Activated T-cell treated with anti-CD3 and anti-CD28 coated beads for 48 hours (primary cell): ENCODE data around the gene FAM222B.
"Not testable (repeated sequence)": the region's sequence is repeated elsewhere in the genome, so short reads cannot be mapped to it uniquely, and the experiment has no call there.

Experiments
- DNase-seq: peaks from one replicate; pipeline ENCODE4 v3.0.0-alpha.2; 2020; ENCODE audit warnings: low read depth

FAM222B gene

DNA sequence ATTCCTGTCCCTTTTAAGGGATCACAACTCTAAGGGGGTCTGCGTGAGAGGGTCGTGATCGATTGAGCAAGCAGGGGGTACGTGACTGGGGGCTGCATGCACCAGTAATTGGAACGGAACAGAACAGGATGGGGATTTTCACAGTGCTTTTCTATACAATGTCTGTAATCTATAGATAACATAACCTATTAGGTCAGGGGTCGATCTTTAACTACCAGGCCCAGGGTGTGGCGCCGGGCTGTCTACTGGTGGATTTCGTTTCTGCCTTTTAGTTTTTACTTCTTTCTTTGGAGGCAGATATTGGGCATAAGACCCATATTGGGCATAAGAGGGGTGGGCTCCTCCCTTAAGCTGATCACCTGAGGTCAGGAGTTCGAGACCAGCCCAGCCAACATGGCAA, 6.0 kb downstream of the FAM222B start:
- DNase-seq, result not testable (repeated sequence)

DNA sequence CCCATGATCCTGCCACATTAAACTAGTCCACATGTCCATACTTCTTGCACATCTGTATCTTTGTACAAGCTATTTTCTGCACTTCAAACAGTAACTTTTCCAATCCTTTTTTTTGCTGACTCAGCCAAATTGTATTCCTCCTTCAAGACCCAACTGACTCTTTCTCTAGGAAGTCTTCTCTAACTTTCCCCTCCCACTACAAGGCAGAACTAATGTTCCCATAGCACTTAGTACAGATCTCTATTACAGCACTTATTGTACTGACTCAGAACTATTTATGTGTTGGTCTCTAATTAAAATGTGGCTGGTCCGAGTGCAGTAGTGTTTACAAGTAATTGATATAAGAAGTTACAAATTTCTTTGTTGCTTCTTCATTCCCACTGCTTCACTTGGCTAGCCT, 8.2 kb downstream of the FAM222B start:
- no peak for DNase-seq

DNA sequence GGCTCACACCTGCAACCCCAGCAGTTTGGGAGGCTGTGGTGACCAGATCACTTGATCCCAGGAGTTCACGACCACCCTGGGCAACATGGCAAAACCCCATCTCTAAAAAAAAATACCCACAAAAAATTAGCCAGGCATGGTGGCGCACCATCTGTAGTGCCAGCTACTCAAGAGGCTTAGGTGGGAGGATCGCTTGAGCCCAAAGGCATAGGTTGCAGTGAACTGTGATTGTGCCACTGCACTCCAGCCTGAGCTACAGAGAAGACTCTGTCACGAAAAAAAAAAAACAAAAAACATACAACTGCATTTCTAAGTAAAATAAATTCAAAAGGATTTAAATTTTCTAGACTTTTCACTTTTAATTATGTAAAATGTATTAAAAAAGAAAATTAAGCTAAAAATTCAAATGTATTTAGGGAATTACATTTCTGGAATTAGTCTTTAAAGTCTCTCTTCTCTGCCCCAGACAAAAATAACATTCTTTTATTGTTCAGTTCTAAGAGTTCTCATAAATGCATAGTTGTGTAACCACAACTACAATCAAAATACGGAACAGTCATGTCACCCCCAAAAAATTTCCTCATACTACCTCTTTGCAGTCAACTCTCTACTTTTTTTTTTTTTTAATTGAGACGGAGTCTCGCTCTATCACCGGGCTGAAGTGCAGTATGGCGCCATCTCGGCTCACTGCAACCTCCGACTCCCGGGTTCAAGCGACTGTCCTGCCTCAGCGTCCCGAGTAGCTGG, 14.1 kb downstream of the FAM222B start:
- no peak for DNase-seq

DNA sequence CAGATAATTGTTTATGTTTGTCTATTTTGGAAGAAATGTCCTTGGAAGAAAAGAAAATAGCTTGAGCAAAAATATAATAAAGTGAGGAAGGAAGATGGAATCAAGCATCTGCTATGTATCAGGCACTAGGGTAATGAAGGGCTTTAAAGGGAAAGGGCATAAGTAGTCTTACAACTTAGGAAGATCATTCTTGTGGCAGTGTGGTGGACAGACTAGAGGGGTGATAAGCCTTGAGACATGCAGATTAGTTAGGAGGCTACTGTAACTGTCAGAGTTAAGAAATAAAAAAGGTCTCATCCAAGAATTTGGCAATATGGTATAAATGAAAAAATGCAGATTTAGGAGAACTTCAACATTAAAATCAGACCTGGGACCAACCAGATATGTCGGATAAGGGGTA, 14.9 kb downstream of the FAM222B start:
- no peak for DNase-seq

DNA sequence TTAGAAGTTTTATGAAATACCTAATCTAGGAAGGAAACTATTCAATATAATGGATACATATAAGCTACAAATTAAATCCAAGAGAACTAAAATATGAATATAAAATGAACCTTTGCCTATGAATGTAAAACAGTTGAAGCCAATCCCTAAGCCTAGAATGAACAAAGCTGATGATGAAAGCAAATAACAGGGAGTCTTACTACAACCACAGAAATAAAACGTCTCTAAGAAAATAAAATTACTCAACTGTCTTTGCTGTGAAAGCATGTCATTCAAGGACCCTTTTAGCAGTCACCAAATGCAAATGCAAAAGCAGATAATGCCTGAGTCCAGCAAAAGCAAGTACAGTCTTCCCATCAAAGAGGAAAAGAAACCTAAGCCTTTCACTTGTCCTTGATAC, 23.0 kb downstream of the FAM222B start:
- no peak for DNase-seq

DNA sequence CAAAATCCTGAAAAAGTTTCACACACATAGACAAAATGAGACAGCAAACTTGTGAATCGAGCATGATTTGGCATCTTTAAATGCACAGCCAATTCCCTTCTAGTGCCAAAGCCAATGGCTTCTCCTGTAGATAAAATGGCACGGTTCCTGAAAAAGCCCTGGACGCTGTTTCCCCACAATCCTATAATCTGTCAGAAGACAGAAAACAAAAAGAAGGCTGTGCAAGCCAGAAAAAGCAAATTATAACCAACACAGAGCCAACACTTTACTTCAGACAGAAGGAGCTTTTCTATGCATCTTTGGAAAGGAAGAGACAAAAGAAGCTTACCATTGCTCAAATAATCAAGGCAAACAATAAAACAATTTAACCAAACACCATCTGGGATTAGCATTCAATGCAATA, 23.8 kb downstream of the FAM222B start:
- no peak for DNase-seq

DNA sequence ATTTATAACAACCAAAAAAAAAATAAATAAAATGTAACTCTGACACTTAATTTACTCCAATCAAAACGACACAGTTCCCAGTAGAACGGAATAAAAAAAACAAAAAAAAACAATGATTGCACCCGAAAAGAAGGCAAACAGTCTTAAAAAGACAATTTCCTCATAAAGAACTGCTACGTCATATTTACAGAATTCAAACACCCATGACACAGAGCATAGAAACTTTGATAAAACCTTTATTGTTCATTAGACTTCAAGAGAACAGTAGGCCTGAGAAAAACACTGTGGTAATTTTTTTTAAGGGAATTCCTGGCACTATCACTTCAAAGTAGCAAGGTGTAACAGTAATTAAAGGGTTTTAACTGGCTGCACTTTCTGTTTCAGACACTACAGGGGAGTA, 26.1 kb downstream of the FAM222B start:
- DNase-seq, result no peak

DNA sequence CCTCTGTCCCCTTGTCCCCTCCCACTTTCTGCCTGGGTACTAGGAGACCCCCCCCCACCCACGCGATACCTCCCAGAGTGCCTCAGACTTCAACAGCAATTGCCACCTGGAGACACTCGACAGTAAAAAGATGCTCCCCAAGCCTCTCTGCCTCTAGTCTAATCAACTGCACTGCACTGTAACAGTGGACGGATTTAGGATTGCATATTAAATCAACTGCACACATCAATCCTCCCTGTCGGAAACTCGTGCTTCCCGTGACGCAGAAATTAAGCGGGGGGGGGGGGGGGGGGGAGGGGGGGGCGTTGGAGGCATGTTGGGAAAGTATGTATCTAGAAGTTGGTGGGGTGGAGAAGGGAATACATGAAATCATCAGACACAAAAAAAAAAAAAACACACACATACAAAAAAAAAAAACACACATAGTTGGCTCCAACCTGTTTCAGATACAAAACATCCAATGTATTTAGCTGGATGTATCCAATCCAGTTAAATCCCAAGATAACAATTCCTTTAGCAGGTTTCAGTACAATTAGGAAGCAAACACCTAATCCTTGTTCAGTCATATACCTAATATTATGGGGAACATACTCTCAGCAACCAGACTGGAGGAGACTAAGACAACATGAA, 29.7 kb downstream of the FAM222B start:
- DNase-seq, result no peak

DNA sequence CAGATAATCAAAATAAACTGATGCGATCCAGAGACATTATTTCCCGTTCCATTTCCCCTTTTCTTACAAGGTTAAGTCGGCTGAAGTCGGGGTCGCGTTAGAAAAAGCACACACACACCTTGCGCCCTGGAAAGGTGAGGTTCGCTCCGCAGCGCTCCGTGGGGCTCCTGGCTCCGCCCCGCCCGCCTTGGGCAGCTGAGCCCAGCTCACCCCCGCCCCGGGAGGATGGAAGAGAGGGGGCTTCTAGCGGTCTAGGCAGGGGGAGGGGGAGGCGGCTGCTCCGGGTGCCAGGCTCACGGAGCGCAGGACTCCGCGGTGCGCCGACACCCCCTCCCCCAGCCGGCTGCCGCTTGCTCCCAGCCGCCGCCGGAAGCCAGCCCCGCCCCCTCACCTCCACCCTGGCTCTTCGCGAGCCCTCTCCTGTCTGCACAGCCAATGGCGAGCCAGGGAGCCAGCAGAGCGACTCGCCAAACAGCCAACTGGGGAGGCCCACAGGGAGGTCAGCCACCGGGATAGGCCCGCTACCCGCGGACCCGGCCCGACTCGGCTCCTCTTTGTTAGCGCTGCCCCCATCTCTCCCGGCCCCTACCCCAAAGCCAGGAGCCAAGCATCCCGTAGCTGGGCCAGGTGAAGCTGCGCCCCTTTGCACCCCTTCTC, 30.4 kb downstream of the FAM222B start:
- peak; percentile 97 for DNase-seq

DNA sequence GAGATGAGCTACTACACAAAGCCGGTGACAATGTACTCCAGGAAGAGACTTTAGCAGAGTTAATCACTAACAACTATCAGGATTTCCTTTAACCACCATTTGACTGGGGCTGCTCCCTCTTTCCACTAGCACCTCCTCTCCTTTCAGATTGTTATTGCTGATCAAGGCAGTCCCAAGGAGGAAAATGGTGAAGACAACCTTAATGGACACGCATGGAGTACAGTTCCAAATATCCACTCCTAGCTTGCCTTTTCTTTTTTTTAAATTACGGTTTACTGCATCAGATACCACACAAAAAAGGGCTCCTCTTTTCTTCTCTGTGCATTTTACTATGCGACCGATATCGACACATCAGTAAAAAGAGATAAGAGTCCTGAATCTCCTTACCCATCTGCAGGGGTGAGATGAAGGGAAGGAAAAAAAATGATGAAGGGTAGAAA, 30.9 kb downstream of the FAM222B start:
- DNase-seq, result no peak

DNA sequence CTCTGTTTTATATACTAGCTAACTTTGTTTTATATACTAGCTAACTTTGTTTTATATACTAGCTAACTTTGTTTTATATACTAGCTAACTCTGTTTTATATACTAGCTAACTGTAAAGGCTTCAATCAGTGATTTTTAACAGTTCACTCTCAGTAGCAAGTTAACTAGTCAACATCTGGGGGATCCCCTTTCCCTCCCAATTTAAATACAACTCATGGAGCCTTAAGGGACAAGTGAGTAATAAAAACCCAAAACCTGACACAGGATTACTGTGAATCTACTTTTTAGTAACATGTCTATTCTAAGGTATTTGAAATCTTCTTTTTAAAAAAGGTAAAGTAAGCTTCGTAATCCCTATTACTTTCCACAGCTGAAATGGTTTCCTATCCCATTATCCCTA, 32.2 kb downstream of the FAM222B start:
- no peak for DNase-seq

DNA sequence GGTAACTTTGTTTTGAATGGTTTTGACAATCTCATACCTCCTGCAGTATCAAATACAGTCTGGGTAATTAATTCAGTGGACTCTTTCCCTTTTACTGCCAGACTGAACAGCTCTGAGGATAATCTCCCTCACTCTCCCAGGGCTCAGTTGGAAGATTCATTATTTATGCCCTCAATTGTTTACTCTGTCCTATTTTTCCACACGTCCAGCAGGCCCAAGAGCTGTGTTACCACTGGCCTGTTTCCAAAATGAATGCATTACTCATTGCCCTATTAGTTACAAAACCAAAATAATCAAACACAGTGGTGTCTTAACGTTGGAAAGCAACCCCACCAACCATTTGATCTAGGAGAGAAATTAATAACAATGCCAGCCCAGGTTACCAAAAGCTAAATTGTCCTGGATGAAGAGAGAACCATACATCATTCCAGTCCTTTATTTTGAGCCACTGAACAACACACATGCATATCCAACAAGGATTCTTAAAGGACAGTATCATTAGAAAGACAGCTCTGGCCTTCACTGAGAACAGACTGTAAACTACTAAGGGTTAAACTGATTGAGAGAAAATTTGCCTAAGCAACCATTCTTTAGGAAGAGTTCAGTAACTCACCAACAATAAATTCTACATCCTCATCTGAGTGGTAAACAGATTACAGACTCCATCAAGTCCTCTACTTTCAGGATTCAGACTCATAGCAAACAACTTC, 34.5 kb downstream of the FAM222B start:
- no peak for DNase-seq

DNA sequence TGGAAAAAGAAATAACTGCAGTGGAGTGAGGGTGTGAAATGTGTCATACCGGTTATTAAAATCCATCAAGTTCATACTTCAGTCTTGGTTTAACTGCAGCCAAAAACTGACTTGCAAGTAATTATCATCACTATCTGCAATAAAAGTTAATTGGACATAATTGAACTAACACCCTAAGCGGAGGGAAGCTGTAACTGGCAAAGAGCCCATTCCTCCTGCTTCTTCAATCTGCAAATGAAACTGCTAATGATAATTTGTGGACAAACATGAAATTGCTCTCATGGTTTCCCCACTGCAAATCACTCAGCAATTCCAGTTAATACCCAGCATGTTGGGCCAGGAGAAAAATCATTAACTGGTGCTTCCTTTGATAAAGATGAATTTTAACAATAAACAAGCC, 46.5 kb downstream of the FAM222B start:
- no peak for DNase-seq

DNA sequence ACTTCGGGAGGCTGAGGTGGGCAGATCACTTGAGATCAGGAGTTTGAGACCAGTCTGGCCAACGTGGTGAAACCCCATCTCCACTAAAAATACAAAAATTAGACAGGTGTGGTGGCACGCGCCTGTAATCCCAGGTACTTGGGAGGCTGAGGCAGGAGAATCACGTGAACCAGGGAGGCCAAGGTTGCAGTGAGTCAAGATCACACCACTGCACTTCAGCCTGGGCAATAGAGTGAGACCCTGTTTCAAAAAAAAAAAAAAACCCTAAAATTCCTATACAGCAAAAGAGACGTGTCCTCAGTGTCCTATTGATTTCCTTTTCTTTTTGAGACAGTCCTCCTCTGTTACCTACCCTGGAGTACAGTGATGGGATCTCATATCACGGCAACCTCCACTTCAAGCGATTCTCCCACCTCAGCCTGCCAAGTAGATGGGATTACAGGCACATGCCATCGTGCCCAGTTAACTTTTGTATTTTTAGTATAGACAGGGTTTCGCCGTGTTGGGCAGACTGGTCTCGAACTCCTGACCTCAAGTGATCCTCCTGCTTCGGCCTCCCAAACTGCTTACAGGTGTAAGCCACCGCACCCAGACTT, 47.6 kb downstream of the FAM222B start:
- not testable (repeated sequence) for DNase-seq

DNA sequence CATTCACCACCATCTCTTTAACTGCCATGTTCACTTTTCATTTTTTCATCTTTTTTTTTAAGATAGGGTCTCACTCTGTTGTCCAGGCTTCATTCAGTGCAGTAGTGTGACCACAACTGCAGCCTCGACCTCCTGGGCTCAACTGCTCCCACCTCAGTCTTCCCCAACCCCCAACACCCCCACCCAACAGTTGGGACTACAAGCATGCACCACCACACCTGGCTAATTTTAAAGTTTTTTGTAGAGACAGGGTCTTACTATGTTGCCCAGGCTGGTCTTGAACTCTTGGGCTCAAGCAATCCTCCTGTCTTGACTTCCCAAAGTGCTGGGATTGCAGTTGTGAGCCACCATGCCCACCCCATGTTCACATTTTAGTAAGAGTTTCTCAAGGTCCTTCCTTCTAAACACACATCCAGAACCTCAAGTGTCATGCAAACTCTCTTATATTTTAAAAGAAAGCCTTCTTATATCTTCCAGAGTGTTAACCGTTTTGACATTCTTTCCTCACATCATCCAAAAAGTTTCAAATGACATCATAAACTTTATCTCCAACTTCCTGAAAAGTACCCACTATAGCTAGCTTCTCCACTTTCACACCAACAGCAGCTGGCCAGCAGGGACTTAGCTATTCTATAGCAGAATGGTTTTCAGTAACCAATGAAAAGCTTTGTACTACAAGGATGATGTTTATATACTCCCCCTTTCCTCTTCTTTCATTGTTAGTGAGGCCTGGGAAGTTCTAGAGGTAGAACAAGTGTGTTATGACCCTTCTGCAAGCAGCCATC, 49.5 kb downstream of the FAM222B start:
- DNase-seq, result no peak

DNA sequence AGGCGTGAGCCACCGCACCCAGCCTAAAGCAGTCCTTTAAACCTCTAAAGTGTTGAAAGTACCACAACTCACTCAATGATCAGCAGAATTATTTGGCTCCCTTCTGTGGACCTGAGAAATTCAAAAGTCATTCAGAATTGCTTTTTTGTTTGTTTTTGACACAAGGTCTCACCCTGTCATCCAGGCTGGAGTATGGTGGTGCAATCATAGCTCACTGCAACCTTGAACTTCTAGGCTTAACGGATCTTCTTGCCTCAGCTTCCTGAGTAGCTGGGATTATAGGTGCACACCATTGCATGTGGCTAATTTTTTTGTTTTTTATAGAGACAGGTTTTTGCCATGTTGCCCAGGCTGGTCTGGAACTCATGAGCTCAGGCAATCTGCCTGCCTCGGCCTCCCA, 54.5 kb downstream of the FAM222B start:
- no peak for DNase-seq

DNA sequence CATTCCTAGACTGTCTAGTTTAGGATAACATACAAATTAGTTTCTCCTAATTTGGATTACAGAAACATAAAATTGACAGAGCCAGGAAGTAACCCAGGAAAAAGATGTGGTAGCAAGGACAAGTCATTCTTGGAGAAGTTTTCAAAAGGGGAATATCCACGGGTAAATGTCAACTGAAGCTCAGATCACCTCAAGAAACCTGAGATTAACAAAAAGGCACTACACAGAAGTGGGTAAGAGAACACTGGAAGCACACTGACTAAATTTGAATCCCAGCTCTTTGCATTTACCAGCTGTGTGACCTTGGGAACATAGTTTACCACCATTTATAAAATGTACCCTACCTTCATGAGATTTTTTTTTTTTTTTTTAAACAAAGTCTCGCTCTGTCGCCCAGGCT, 59.4 kb downstream of the FAM222B start:
- DNase-seq, result no peak

DNA sequence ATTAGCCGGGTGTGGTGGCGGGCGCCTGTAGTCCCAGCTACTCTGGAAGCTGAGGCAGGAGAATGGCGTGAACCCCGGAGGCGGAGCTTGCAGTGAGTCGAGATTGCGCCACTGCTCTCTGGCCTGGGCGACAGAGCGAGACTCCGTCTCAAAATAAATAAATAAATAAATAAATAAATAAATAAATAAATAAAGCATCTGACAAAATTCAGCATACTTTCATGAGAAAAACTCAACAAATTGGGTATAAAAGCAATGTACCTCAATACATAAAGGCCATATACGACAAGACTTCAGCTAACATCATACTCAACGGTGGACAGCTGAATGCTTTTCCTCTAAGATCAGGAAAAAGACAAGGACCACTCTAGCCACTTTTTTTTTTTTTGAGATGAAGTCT, 63.0 kb downstream of the FAM222B start:
- not testable (repeated sequence) for DNase-seq

DNA sequence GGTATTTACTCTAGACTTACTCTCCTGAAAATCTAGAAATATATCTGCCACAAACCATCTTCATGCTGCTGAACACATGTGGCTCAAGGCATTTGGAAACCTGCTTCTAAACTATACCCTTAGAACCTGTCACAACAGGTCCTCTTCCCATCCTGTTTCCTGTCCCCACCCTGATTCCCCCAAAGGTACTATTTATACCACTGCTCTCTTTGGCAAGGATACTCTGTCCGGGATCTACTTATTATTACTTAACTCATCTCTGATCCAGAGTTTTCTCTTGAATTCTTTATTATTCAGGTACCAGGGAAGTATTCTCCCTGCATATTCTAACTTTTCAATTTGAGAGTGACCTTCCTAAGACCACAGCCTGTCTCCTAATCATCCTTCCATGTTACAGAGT, 65.4 kb downstream of the FAM222B start:
- DNase-seq, result no peak

DNA sequence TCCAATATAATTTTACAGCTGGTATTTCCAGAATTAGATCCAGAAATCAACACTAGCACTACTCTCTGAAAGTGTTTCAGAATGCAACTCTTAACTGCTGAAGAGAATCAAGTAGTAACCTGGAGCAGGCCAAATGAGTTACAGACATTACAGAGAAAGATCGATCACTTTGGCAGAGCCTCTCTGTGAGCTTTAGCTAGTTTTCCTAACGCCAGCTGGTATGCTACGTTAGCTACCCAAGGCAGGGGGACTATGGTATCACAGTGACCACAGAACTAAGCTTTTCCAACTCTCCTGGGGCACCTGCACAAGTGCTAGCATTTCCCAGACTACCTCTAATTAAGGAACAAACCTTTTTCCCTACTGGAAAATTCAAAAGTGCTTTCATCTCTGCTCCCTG, 68.4 kb downstream of the FAM222B start:
- DNase-seq, result no peak

DNA sequence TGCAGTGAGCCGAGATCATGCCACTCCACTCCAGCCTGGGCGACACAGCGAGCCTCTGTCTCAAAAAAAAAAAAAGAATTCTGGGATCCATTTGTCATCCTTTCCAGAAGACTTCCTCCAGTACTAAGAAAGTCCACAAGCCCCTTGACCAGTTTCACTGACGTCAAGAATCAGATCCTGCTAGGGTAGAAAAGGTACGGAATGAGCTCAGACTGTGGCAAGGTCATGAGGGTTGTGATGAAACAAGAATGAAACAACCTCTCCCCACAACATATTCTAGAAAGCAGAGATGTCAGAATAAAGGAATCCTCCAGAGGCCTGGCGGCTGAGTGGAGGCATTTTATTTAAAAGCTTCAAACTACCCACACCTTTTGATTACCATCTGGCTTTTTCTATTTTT, 68.9 kb downstream of the FAM222B start:
- DNase-seq, result no peak

DNA sequence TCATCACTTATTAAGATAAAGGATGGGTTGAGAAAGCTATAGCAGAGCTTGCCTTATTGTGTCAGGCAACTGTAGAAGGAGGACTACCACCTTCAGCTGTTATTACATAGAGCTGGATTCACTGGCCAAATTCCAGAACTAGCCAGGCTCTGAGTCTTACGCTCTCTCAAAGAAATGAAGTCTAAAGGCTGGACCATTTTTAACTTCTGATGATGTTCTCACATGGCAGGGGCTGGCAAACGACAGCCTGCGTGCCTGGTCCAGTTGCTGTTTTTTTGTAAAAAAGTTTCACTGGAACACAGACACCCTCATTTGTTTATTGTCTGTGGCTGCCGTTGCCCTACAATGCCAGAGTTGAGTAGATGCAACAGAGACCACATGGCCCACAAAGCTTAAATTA, 77.6 kb downstream of the FAM222B start:
- DNase-seq, result no peak
